ENCODE results near the gene SLC37A2. TPM values are rescaled to one million over a fixed set of nuclear protein-coding genes. Genes with fewer than 3 reads are reported as not detected.

Gene SLC37A2
- total and polyA plus RNA-seq, 2 of the 13 experiments (the other 11 are each of a cell fraction or from before 2014, with no cell fraction given), result 4.6 to 7.1 TPM

GRCh38 chr11:125070699-125071254, 7.7 kb downstream of the SLC37A2 start (continued):
- no peak for TF ChIP-seq NFRKB (IDR thresholded peaks at IDR 0.05)
- no peak for TF ChIP-seq ZNF7 (CRISPR knock-in tag; IDR thresholded peaks at IDR 0.05)
- no peak for TF ChIP-seq ZSCAN5A (CRISPR knock-in tag; IDR thresholded peaks at IDR 0.05; ENCODE audit: borderline replicate concordance)
- TF ChIP-seq KLF12 (CRISPR knock-in tag; IDR thresholded peaks at IDR 0.05; ENCODE audit: borderline replicate concordance), result no peak
- no peak for TF ChIP-seq ELF1 (CRISPR knock-in tag; IDR thresholded peaks at IDR 0.05)
- TF ChIP-seq, protein P1, sequence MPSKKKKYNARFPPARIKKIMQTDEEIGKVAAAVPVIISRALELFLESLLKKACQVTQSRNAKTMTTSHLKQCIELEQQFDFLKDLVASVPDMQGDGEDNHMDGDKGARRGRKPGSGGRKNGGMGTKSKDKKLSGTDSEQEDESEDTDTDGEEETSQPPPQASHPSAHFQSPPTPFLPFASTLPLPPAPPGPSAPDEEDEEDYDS (CRISPR knock-in tag; IDR thresholded peaks at IDR 0.05), result no peak
- peak; percentile 33; the same call in 1 of the 2 replicates for TF ChIP-seq ZNF362 (CRISPR knock-in tag; IDR thresholded peaks at IDR 0.05; ENCODE audit: borderline replicate concordance)
- TF ChIP-seq NR3C1 (CRISPR knock-in tag; IDR thresholded peaks at IDR 0.05), result no peak
- TF ChIP-seq HMG20A (CRISPR knock-in tag; IDR thresholded peaks at IDR 0.05; ENCODE audit: borderline replicate concordance), result 0 out of 2 replicates have a peak, but pooled peaks have one; percentile 11
- no peak for TF ChIP-seq CCDC6 (CRISPR knock-in tag; IDR thresholded peaks at IDR 0.05)
- peak; percentile 68 for TF ChIP-seq RARA (CRISPR knock-in tag; IDR thresholded peaks at IDR 0.05)
- TF ChIP-seq RAD21 (CRISPR knock-in tag; IDR thresholded peaks at IDR 0.05), result no peak
- no peak for TF ChIP-seq ATRX (CRISPR knock-in tag; IDR thresholded peaks at IDR 0.05; ENCODE audit: borderline replicate concordance)
- no peak for TF ChIP-seq NCOR1 (IDR thresholded peaks at IDR 0.05; ENCODE audit: borderline replicate concordance, low read length)
- no peak for TF ChIP-seq FIP1L1 (IDR thresholded peaks at IDR 0.05; ENCODE audit: borderline replicate concordance, insufficient read depth, low read depth, low read length)
- no peak for TF ChIP-seq ZBTB1 (CRISPR knock-in tag; IDR thresholded peaks at IDR 0.05; ENCODE audit: borderline replicate concordance)
- TF ChIP-seq ZNF501 (CRISPR knock-in tag; IDR thresholded peaks at IDR 0.05), result peak; percentile 34; the same call in 1 of the 2 replicates
- TF ChIP-seq HOMEZ (CRISPR knock-in tag; IDR thresholded peaks at IDR 0.05; ENCODE audit: low read depth), result no peak
- no peak for TF ChIP-seq ZFP36 (IDR thresholded peaks at IDR 0.05; ENCODE audit: borderline replicate concordance, low read depth, low read length, partially characterized antibody)
- TF ChIP-seq, protein P2, sequence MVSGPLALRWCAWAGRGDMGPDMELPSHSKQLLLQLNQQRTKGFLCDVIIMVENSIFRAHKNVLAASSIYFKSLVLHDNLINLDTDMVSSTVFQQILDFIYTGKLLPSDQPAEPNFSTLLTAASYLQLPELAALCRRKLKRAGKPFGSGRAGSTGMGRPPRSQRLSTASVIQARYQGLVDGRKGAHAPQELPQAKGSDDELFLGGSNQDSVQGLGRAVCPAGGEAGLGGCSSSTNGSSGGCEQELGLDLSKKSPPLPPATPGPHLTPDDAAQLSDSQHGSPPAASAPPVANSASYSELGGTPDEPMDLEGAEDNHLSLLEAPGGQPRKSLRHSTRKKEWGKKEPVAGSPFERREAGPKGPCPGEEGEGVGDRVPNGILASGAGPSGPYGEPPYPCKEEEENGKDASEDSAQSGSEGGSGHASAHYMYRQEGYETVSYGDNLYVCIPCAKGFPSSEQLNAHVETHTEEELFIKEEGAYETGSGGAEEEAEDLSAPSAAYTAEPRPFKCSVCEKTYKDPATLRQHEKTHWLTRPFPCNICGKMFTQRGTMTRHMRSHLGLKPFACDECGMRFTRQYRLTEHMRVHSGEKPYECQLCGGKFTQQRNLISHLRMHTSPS (CRISPR knock-in tag; IDR thresholded peaks at IDR 0.05; ENCODE audit: low read depth), result no peak
- TF ChIP-seq CEBPG (CRISPR knock-in tag; IDR thresholded peaks at IDR 0.05), result peak; percentile 91
- TF ChIP-seq ZNF17 (CRISPR knock-in tag; IDR thresholded peaks at IDR 0.05), result no peak
- no peak for TF ChIP-seq ADNP (CRISPR knock-in tag; IDR thresholded peaks at IDR 0.05)
- TF ChIP-seq SOX13 (IDR thresholded peaks at IDR 0.05), result no peak
- peak in 1 of 2 experiments; percentile 33; a peak in 1 of 4 replicates for TF ChIP-seq SOX13 (CRISPR knock-in tag; conservative IDR thresholded peaks at IDR 0.05 in 1 of 2, IDR thresholded peaks at IDR 0.05 in 1 of 2)
